Astrocyte (in vitro differentiated cells and primary cell): ENCODE results near the gene PLEKHA6. TPM values are rescaled to one million over a fixed set of nuclear protein-coding genes. Genes with fewer than 3 reads are reported as not detected.

Source experiments
- DNase-seq: peaks from one replicate; pipeline ENCODE4 v3.0.0-alpha.2; 2010; ENCODE audit warnings: low read depth
- FAIRE-seq: peaks from 2 replicates; lab custom pipeline; 2011; peaks lifted over from hg19 to GRCh38; lab: Jason Lieb, UNC
- H2AFZ ChIP-seq: 2 replicates; pipeline ENCODE4 v1.6.0; 2012; ENCODE audit warnings: low read depth, low read length, inconsistent platforms
- H3K27ac ChIP-seq: 2 replicates; pipeline ENCODE4 v1.5.1; 2011; ENCODE audit warnings: low read depth, low read length, inconsistent platforms
- H3K27me3 ChIP-seq: 2 replicates; pipeline ENCODE4 v1.6.0; 2011; ENCODE audit warnings: low read length, inconsistent platforms; ENCODE audit not compliant: insufficient read depth
- H3K36me3 ChIP-seq: 2 replicates; pipeline ENCODE4 v1.5.1; 2011; ENCODE audit warnings: low read length, inconsistent platforms; ENCODE audit not compliant: insufficient read depth
- H3K4me1 ChIP-seq: 2 replicates; pipeline ENCODE4 v1.5.1; 2011; ENCODE audit warnings: low read length, inconsistent platforms; ENCODE audit not compliant: insufficient read depth
- H3K4me2 ChIP-seq: 2 replicates; pipeline ENCODE4 v1.6.0; 2012; ENCODE audit warnings: low read length, inconsistent platforms
- H3K4me3 ChIP-seq: 2 replicates; pipeline ENCODE4 v1.5.1; 2011; ENCODE audit warnings: low read depth, mild to moderate bottlenecking, low read length, inconsistent platforms; ENCODE audit not compliant: insufficient read depth
- H3K79me2 ChIP-seq: 2 replicates; pipeline ENCODE4 v1.6.0; 2012; ENCODE audit warnings: mild to moderate bottlenecking, low read length, inconsistent platforms; ENCODE audit not compliant: insufficient read depth
- H3K9ac ChIP-seq: 2 replicates; pipeline ENCODE4 v1.6.0; 2012; ENCODE audit warnings: mild to moderate bottlenecking, low read length, inconsistent platforms
- H3K9me3 ChIP-seq: 2 replicates; pipeline ENCODE4 v1.5.1; 2012; ENCODE audit warnings: low read depth, mild to moderate bottlenecking, low read length, inconsistent platforms; ENCODE audit not compliant: insufficient read depth
- H4K20me1 ChIP-seq: 2 replicates; pipeline ENCODE4 v1.6.0; 2012; ENCODE audit warnings: low read length, inconsistent platforms; ENCODE audit not compliant: insufficient read depth
- H3K27ac Mint-ChIP-seq: one replicate; pipeline ENCODE4 v1.8.0; 2021; ENCODE audit warnings: mild to moderate bottlenecking, mixed read lengths; ENCODE audit not compliant: unreplicated experiment
- H3K27me3 Mint-ChIP-seq: one replicate; pipeline ENCODE4 v1.8.0; 2021; ENCODE audit warnings: low read depth, mixed read lengths; ENCODE audit not compliant: unreplicated experiment
- H3K36me3 Mint-ChIP-seq: one replicate; pipeline ENCODE4 v1.8.0; 2021; ENCODE audit warnings: low read depth, mixed read lengths; ENCODE audit not compliant: unreplicated experiment
- H3K4me1 Mint-ChIP-seq: one replicate; pipeline ENCODE4 v1.8.0; 2021; ENCODE audit warnings: low read depth, mixed read lengths; ENCODE audit not compliant: unreplicated experiment
- H3K4me3 Mint-ChIP-seq: one replicate; pipeline ENCODE4 v1.8.0; 2021; ENCODE audit warnings: mild to moderate bottlenecking, moderate library complexity, mixed read lengths; ENCODE audit not compliant: unreplicated experiment
- H3K9me3 Mint-ChIP-seq: one replicate; pipeline ENCODE4 v1.8.0; 2021; ENCODE audit warnings: mild to moderate bottlenecking, mixed read lengths; ENCODE audit not compliant: unreplicated experiment
- EZH2 ChIP-seq: IDR thresholded peaks from 2 replicates; pipeline ENCODE4 v1.6.1; 2012; ENCODE audit warnings: mild to moderate bottlenecking, low read length, inconsistent platforms; ENCODE audit not compliant: insufficient read depth
- total RNA-seq: library from RNA; stranded (reverse); gene quantifications from 2 replicates; pipeline ENCODE4 v1.2.1, GENCODE V29; 2021
- TF ChIP-seq, protein P1 (sequence below): IDR thresholded peaks from 2 replicates; pipeline ENCODE4 v1.5.1; 2011; ENCODE audit warnings: low read depth, mild to moderate bottlenecking, inconsistent platforms, low read length, moderate library complexity; ENCODE audit not compliant: insufficient read depth

PLEKHA6 gene
- total RNA-seq, 1 donor from 2014 or later, result 1.5 TPM

DNA sequence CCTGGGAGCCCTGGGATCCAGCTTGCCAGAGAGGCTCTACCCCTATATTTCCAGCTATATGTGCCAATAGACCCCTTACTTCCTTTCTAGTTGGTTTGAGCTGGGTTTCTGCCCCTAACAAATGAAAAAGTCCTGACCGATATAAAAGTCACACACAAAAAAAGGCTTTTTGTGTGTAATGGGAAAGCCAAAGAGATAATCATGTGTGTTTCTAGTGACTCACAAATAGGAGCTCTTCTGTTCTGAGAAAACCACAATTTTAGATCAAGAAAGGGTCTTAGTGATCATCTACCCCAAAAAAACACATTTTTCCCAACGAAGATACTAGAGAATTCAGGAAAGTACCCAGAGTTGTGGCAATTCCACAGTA, 23.0 kb upstream of the PLEKHA6 start:
- H3K27ac Mint-ChIP-seq, result no peak overlapping the region
- H3K4me2 ChIP-seq, result no peak overlapping the region
- H3K9me3 Mint-ChIP-seq, result no peaks in the 10 kb centered on the region
- DNase-seq, result no peak
- no peaks in the 10 kb centered on the region for H3K79me2 ChIP-seq
- FAIRE-seq, result no peak
- H4K20me1 ChIP-seq, result no peaks in the 10 kb centered on the region
- no peak overlapping the region for H3K4me3 Mint-ChIP-seq
- peaks cover 3% of the 10 kb centered on the region for H3K4me1 Mint-ChIP-seq
- H3K4me1 ChIP-seq, result peaks cover 6% of the 10 kb centered on the region
- no peak overlapping the region for H3K4me3 ChIP-seq
- no peak overlapping the region for H3K27ac ChIP-seq
- peaks cover 34% of the 10 kb centered on the region for H3K27me3 Mint-ChIP-seq
- H3K36me3 ChIP-seq, result no peaks in the 10 kb centered on the region
- H3K36me3 Mint-ChIP-seq, result no peaks in the 10 kb centered on the region
- H3K9me3 ChIP-seq, result no peaks in the 10 kb centered on the region
- no peak overlapping the region for H3K9ac ChIP-seq
- TF ChIP-seq, protein P1, sequence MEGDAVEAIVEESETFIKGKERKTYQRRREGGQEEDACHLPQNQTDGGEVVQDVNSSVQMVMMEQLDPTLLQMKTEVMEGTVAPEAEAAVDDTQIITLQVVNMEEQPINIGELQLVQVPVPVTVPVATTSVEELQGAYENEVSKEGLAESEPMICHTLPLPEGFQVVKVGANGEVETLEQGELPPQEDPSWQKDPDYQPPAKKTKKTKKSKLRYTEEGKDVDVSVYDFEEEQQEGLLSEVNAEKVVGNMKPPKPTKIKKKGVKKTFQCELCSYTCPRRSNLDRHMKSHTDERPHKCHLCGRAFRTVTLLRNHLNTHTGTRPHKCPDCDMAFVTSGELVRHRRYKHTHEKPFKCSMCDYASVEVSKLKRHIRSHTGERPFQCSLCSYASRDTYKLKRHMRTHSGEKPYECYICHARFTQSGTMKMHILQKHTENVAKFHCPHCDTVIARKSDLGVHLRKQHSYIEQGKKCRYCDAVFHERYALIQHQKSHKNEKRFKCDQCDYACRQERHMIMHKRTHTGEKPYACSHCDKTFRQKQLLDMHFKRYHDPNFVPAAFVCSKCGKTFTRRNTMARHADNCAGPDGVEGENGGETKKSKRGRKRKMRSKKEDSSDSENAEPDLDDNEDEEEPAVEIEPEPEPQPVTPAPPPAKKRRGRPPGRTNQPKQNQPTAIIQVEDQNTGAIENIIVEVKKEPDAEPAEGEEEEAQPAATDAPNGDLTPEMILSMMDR, result no peak
- TF ChIP-seq EZH2, result no peak
- peaks cover 43% of the 10 kb centered on the region for H3K27me3 ChIP-seq
- no peak overlapping the region for H2AFZ ChIP-seq

DNA sequence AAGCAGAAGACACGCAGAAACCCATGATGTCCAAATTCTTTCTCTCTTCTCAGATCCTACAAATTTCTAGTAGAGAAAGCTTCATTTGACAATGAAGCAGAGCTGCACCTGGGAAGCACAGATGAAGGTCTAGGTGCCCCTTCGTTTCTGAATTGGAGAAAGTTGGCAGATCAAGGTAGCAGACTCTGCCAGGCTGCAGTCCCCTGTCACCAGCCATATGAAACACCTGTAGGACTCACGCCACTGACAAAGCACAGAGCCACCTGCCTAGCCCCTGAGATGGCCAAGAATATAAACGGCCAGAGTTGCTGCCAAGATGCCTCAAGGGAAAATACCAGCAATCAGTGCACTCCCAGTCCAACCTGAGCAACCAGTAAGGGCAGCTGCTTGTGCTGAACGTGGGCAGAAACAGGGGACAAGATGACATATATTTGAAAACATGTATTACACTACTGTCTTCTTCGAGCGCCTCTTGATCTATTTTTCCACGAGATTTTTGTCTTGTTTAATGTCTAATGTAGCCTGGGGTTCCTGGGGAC, 20.6 kb upstream of the PLEKHA6 start:
- Mint-ChIP-seq H3K36me3 (no peaks in the 10 kb centered on the region), H3K9me3 (no peaks in the 10 kb centered on the region), H3K4me3 (no peak overlapping the region), H3K27ac (no peak overlapping the region), H3K27me3 (peaks cover 45% of the 10 kb centered on the region), H3K4me1 (peaks cover 3% of the 10 kb centered on the region)
- Histone ChIP-seq H3K36me3 (no peaks in the 10 kb centered on the region), H3K4me3 (no peak overlapping the region), H3K9ac (no peak overlapping the region), H2AFZ (no peak overlapping the region), H3K4me2 (no peak overlapping the region), H3K27ac (no peak overlapping the region), H3K9me3 (no peaks in the 10 kb centered on the region), H3K27me3 (peaks cover 60% of the 10 kb centered on the region), H3K79me2 (no peaks in the 10 kb centered on the region), H4K20me1 (no peaks in the 10 kb centered on the region), H3K4me1 (peaks cover 11% of the 10 kb centered on the region)
- FAIRE-seq (no peak), DNase-seq (no peak)
- TF ChIP-seq, protein P1, result no peak
- no peak for TF ChIP-seq EZH2
